Transverse colon (tissue), 4 donors: ENCODE measurements around the gene GDPD5. TPM values are rescaled to one million over a fixed set of nuclear protein-coding genes. Genes with fewer than 3 reads are reported as not detected.

ENCODE experiments used
- DNase-seq: peaks from one replicate; pipeline ENCODE4 v3.0.0-alpha.2; 2019
- H3K27ac ChIP-seq, 4 donors: fragments of 200-600 bp; sonication (generic); 2 replicates each; pipeline ENCODE4 v1.5.1; 2016 to 2018; ENCODE audit warnings: inconsistent platforms in 4 of 4
- H3K27me3 ChIP-seq: fragments of 200-600 bp; sonication (generic); 2 replicates; pipeline ENCODE4 v1.5.1; 2017; ENCODE audit warnings: inconsistent platforms
- H3K36me3 ChIP-seq, 4 donors: fragments of 200-600 bp; sonication (generic); 2 replicates each; pipeline ENCODE4 v1.5.1; 2017 to 2019; ENCODE audit warnings: inconsistent platforms in 4 of 4
- H3K4me1 ChIP-seq, 4 donors: fragments of 200-600 bp; sonication (generic); 2 replicates each; pipeline ENCODE4 v1.5.1; 2017 to 2020; ENCODE audit warnings: inconsistent platforms in 4 of 4
- H3K4me3 ChIP-seq, 4 donors: fragments of 200-600 bp; sonication (generic); 1 replicate in 1 of 4; 2 replicates in 3 of 4; pipeline versions ENCODE4 v1.5.1 to v1.6.1; 2017 to 2019; ENCODE audit warnings: inconsistent platforms in 4 of 4
- H3K9me3 ChIP-seq, 2 donors: fragments of 200-600 bp; sonication (generic); 2 replicates each; pipeline ENCODE4 v1.5.1; 2017 to 2019; ENCODE audit warnings: inconsistent platforms in 2 of 2
- CTCF ChIP-seq, 5 experiments: fragments of 200-600 bp in 3 of 5; fragments of 450-650 bp in 2 of 5; sonication (generic) in 3 of 5; IDR thresholded peaks; 1 replicate in 2 of 5; 2 replicates in 3 of 5; pipeline ENCODE4 v1.5.1; 2016 to 2017; ENCODE audit warnings: antibody characterized with exemption in 5 of 5, inconsistent platforms in 3 of 5, mild to moderate bottlenecking in 2 of 5, moderate library complexity in 1 of 5
- EP300 ChIP-seq: sonication (generic); formaldehyde crosslinking; IDR thresholded peaks from one replicate; pipeline ENCODE4 v1.6.1; 2017; ENCODE audit warnings: antibody characterized with exemption, low read depth
- POLR2A ChIP-seq: fragments of 450-650 bp; IDR thresholded peaks from one replicate; pipeline ENCODE4 v1.6.1; 2016; ENCODE audit warnings: antibody characterized with exemption, mild to moderate bottlenecking, moderate library complexity
- POLR2AphosphoS5 ChIP-seq, 3 donors: sonication (generic); formaldehyde crosslinking; IDR thresholded peaks; one replicate each; pipeline ENCODE4 v1.6.1; 2016; ENCODE audit warnings: antibody characterized with exemption in 3 of 3
- WGBS, 2 donors: methylation state at CpG; one replicate each; pipeline ENCODE4 v1.1.5; 2018; ENCODE audit warnings: low coverage in 1 of 2; 5-methylcytosine and 5-hydroxymethylcytosine counted together
- in situ Hi-C, 4 donors: fragments of 200-750 bp; cut with MboI; loops; one replicate each; pipeline versions ENCODE4 v1.15.0 to v1.15.1; 2017; ENCODE audit warnings: low sequenced_read_pairs in 3 of 4, low pct_ligation_motif_present in 1 of 4, low pct_unique_long_range_greater_than_20kb in 1 of 4
- intact Hi-C: fragments of 100-400 bp; cut with DNase I; formaldehyde crosslinking; loops from one replicate; pipeline ENCODE4 v1.15.1; 2023; ENCODE audit warnings: low total_unique reads
- total RNA-seq, 4 donors: library from RNA; depleted of rRNA; stranded (reverse); fragments of >200 nt; gene quantifications; one replicate each; pipeline ENCODE4 v1.1.0, GENCODE V29; 2016

GDPD5 gene
- total RNA-seq, 4 donors from 2014 or later, result 3.7 to 10.1 (median 7.1) TPM; not detected in 1

DNA sequence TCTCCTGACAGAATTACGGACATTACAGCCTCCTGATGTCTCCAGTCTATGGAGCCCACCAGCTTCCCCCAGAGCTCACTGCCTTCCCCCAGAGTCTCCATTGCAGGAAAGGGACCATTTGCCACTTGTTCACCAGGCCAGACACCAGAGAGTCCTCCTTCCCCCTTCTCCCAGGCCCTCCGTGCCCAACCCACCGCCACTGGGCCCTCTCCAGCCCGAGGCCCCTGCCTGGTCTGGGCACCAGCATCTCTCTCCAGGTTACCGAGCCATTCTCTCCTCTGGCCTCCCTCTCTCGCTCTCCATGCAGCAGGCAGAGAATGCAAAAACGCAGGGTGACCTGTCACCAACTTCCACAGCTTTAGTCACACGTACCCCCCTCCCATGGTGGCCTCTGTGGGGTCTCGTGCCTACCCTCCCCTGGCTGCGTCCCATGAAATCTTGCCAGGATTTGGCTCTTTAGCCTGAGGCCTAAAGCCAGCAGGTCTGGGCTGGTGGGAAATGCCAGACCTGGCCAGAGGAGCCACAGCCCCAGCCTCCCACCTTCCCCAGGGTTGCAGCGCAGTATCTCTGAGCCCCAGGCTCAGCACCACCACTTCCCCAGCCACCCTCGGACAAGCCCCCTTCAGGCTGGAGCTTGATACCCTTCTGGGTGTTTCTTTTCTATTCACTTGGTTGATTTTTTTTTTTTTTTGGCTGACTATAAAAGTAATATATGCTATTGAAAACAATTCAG, 29.5 kb upstream of the GDPD5 start:
- WGBS, 2 donors, result 87 to 88% methylated on average over 7 to 12 of the region's 12 CpGs
- intact Hi-C loops (no loop called here), in situ Hi-C loops (no loop called here)
- Histone ChIP-seq H3K27ac (peak overlapping the region; percentile 75 to 92 (median 88)), H3K27me3 (no peaks in the 10 kb centered on the region), H3K36me3 (no peaks in the 10 kb centered on the region), H3K9me3 (no peaks in the 10 kb centered on the region), H3K4me3 (no peak overlapping the region), H3K4me1 (peaks cover 23 to 46% (median 39%) of the 10 kb centered on the region in 4 donors)
- DNase-seq, result no peak
- TF ChIP-seq POLR2A (no peak), POLR2AphosphoS5 (IDR thresholded peaks at IDR 0.05) (no peak), CTCF (IDR thresholded peaks at IDR 0.05) (no peak), EP300 (no peak)

DNA sequence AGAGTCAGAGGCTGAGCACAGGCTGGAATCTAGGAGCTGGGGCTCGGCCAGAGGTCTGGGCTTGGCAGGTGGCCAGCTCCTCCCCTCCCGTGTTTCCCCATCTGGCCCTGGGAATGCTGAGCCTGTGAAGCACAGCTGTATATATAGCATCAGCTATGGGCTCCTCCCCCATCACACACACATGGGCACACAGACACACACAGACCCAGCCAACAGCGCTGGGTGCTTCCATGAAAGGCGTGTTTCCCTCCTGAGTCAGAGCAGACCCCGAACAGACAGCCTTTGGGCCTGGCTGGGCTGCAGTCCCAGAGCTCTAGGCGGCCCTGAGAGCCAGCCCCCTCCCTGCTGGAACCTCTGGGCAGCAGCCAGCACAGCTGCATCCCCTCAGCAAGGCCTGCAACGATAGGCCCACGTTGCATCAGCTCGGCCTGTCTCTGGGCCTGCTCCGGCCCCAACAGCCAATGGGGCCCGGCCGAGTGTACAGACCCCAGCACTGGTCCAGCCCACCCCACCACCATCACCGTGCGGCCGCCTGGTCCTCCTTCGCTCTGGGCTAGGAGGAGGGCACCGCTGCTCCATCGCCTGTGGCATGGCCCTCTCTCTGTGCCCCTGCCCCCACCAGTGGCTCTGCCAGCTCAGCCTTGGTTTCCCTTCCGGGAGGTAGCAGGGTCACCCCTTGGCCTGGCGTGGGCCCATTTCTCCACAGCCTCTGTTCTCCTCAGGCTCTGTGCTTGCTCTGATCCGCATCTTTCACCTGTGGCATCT, 28.7 kb upstream of the GDPD5 start:
- TF ChIP-seq CTCF (IDR thresholded peaks at IDR 0.05) (no peak), POLR2AphosphoS5 (IDR thresholded peaks at IDR 0.05) (peak; percentile 82 to 93 (median 86)), POLR2A (no peak)
- Histone ChIP-seq H3K4me3 (no peak overlapping the region), H3K9me3 (no peaks in the 10 kb centered on the region), H3K4me1 (peaks cover 15 to 39% (median 34%) of the 10 kb centered on the region in 4 donors), H3K27ac (peak overlapping the region; percentile 75 to 92 (median 88)), H3K36me3 (no peaks in the 10 kb centered on the region), H3K27me3 (no peaks in the 10 kb centered on the region)
- in situ Hi-C loops (no loop called here), intact Hi-C loops (no loop called here)
- DNase-seq, result peak; percentile 82
- 44 to 60% methylated on average over 2 to 20 of the region's 21 CpGs for WGBS, 2 donors

GRCh38 chr11:75553889-75554257, 28.1 kb upstream of the GDPD5 start:
- no peak overlapping the region for H3K4me3 ChIP-seq
- H3K4me1 ChIP-seq, result peaks cover 11 to 34% (median 28%) of the 10 kb centered on the region in 4 donors
- H3K36me3 ChIP-seq, result no peaks in the 10 kb centered on the region
- intact Hi-C loops, result no loop called here
- in situ Hi-C loops, result no loop called here
- 45% methylated on average over 1 of the region's 1 CpG; no CpG with 5 or more reads in 1 of the 2 donors for WGBS, 2 donors
- no peaks in the 10 kb centered on the region for H3K9me3 ChIP-seq
- TF ChIP-seq CTCF (IDR thresholded peaks at IDR 0.05), result no peak
- no peak for TF ChIP-seq POLR2AphosphoS5 (IDR thresholded peaks at IDR 0.05)
- TF ChIP-seq EP300, result no peak
- TF ChIP-seq POLR2A, result no peak
- H3K27ac ChIP-seq, result peak overlapping the region; percentile 68 to 92 (median 88)
- DNase-seq, result no peak
- H3K27me3 ChIP-seq, result no peaks in the 10 kb centered on the region

DNA sequence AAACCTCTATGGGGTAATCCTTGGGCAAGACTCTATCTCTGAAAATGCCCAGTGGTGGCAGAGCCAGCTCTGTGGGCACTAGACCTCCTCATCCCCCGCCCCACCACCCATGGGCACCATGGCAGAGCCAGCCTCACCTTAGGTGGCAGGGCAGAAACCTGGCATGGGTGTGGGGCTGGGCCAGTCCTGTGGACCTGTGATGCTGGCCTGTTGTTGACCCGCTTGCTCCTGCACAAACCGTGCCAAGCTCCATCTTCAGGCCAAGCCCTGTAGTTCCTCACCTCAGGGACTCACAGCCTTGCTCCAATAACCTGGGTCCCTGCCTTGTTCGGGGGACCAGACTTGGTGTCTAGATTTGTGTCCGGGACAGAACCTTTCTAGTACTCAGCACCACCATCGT, 27.4 kb upstream of the GDPD5 start:
- WGBS, 2 donors, result 84% methylated on average over 6 of the region's 6 CpGs; no CpG with 5 or more reads in 1 of the 2 donors
- Histone ChIP-seq H3K27me3 (no peaks in the 10 kb centered on the region), H3K27ac (peak overlapping the region; percentile 68 to 92 (median 88)), H3K36me3 (no peaks in the 10 kb centered on the region), H3K4me1 (peaks cover 6 to 27% (median 21%) of the 10 kb centered on the region in 4 donors), H3K9me3 (no peaks in the 10 kb centered on the region), H3K4me3 (no peak overlapping the region)
- intact Hi-C loops (no loop called here), in situ Hi-C loops (no loop called here)
- no peak for DNase-seq
- TF ChIP-seq CTCF (IDR thresholded peaks at IDR 0.05) (no peak), POLR2AphosphoS5 (IDR thresholded peaks at IDR 0.05) (no peak), EP300 (no peak), POLR2A (no peak)
